ENCODE results near the gene DYRK1A. TPM values are rescaled to one million over a fixed set of nuclear protein-coding genes. Genes with fewer than 3 reads are reported as not detected.

Gene DYRK1A
- total RNA-seq, 1 donor from 2014 or later: 108 TPM

DNA sequence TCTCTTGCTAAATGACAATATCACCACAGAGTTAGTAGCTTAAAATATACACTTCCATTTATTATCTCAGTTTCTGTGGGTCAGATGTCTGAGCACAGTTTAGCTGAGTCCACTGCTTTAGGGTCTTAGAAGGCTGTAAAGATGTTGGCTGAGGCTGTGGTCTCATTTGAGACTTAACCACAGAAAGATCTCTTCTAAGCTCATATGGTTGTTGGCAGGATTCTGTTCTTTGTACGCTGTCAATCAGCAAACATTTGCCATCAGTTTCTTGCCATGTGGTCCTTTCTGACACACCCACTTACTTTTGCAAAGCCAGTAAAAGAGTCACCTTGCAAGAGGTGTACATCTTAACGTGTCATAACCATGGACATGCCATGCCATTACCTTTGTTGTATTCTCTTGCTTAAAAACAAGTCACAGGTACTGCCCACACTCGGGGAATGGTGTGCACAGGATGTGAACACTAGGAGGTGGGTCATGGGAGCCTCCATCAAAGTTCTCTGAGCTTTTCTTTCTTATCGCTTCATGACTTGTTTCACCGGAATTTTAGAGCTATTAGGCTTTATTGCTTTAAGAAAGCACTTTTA lies 18.7 kb downstream of the DYRK1A start:
- Mint-ChIP-seq H3K27me3 (ENCODE audit: insufficient read depth, low read depth) (no peaks in the 10 kb centered on the region), H3K36me3 (peaks cover 66% of the 10 kb centered on the region), H3K27ac (no peak overlapping the region), H3K4me1 (no peaks in the 10 kb centered on the region), H3K4me3 (no peak overlapping the region), H3K9me3 (peaks cover 69% of the 10 kb centered on the region)
- Histone ChIP-seq H3K9ac (no peak overlapping the region), H3K4me1 (peaks cover 53% of the 10 kb centered on the region), H3K27ac (no peak overlapping the region), H3K79me2 (ENCODE audit: low read depth) (peaks cover 100% of the 10 kb centered on the region), H3K4me2 (no peak overlapping the region), H3K27me3 (no peaks in the 10 kb centered on the region), H3K9me3 (ENCODE audit: low read depth) (no peaks in the 10 kb centered on the region), H4K20me1 (ENCODE audit: low read depth) (peaks cover 100% of the 10 kb centered on the region), H3K36me3 (no peaks in the 10 kb centered on the region), H3K4me3 (no peak overlapping the region), H2AFZ (replicated peaks) (no peak overlapping the region), H3F3A (ENCODE audit: low read depth) (peaks cover 23% of the 10 kb centered on the region)
- DNase-seq (ENCODE audit: low spot score): no peak
- TF ChIP-seq EZH2 (IDR thresholded peaks at IDR 0.05): no peak
- no peak for TF ChIP-seq EZH2phosphoT487 (IDR thresholded peaks at IDR 0.05)
- TF ChIP-seq, protein P1, sequence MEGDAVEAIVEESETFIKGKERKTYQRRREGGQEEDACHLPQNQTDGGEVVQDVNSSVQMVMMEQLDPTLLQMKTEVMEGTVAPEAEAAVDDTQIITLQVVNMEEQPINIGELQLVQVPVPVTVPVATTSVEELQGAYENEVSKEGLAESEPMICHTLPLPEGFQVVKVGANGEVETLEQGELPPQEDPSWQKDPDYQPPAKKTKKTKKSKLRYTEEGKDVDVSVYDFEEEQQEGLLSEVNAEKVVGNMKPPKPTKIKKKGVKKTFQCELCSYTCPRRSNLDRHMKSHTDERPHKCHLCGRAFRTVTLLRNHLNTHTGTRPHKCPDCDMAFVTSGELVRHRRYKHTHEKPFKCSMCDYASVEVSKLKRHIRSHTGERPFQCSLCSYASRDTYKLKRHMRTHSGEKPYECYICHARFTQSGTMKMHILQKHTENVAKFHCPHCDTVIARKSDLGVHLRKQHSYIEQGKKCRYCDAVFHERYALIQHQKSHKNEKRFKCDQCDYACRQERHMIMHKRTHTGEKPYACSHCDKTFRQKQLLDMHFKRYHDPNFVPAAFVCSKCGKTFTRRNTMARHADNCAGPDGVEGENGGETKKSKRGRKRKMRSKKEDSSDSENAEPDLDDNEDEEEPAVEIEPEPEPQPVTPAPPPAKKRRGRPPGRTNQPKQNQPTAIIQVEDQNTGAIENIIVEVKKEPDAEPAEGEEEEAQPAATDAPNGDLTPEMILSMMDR (IDR thresholded peaks at IDR 0.05): no peak

DNA sequence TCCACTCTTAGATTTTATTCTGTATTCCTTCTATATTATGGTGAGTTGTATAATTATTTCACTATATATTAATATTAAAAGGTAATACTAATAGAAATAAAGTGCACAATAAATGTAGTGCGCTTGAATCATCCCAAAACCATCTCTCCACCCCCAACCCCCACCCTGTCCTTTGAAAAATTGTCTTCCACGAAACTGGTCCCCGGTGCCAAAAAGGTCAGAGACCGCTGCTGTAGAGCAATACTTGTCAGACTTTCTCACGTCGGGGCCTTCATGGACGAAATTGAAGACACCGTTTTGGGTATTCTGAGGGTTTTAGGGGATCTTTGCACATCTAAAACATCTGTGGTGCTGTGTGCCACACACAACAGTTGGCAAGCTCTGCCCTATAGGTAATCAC lies 19.6 kb downstream of the DYRK1A start:
- no peak for DNase-seq (ENCODE audit: low spot score)
- H3K9me3 Mint-ChIP-seq: peaks cover 66% of the 10 kb centered on the region
- H3K4me3 Mint-ChIP-seq: no peak overlapping the region
- no peak overlapping the region for H3K27ac Mint-ChIP-seq
- Histone ChIP-seq H3K36me3 (no peaks in the 10 kb centered on the region), H3K4me3 (no peak overlapping the region), H3K9ac (no peak overlapping the region), H3K9me3 (ENCODE audit: low read depth) (no peaks in the 10 kb centered on the region), H3F3A (ENCODE audit: low read depth) (peaks cover 18% of the 10 kb centered on the region), H3K4me2 (no peak overlapping the region), H3K27me3 (no peaks in the 10 kb centered on the region), H2AFZ (replicated peaks) (no peak overlapping the region), H4K20me1 (ENCODE audit: low read depth) (peaks cover 100% of the 10 kb centered on the region), H3K79me2 (ENCODE audit: low read depth) (peaks cover 100% of the 10 kb centered on the region), H3K27ac (no peak overlapping the region), H3K4me1 (peaks cover 48% of the 10 kb centered on the region)
- peaks cover 1% of the 10 kb centered on the region for H3K27me3 Mint-ChIP-seq (ENCODE audit: insufficient read depth, low read depth)
- TF ChIP-seq, protein P1 (IDR thresholded peaks at IDR 0.05): no peak
- no peak for TF ChIP-seq EZH2phosphoT487 (IDR thresholded peaks at IDR 0.05)
- TF ChIP-seq EZH2 (IDR thresholded peaks at IDR 0.05): no peak
- H3K36me3 Mint-ChIP-seq: peaks cover 63% of the 10 kb centered on the region
- no peaks in the 10 kb centered on the region for H3K4me1 Mint-ChIP-seq

DNA sequence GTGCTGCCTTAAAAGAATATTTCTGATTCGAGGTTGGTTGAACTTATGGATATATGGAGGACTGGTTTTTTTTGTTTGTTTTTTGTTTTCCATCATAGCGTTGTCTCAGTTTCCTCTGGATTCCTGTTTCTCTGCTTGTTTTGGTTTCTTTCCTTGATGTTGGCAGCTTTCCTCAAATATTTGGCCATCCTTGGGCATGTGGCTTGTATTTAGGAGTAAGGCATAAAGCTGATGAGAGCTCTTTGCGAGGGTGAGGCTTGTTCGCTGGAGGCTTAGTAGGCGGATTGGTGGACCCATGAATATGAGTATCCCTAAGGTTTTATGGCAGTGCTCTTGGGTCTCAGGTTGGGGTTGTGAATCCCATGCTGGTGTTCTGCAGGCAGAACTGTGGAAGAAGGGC lies 22.9 kb downstream of the DYRK1A start:
- peaks cover 65% of the 10 kb centered on the region for H3K36me3 Mint-ChIP-seq
- peaks cover 2% of the 10 kb centered on the region for H3K27me3 Mint-ChIP-seq (ENCODE audit: insufficient read depth, low read depth)
- Histone ChIP-seq H3K4me1 (peaks cover 28% of the 10 kb centered on the region), H2AFZ (replicated peaks) (no peak overlapping the region), H3K27ac (no peak overlapping the region), H4K20me1 (ENCODE audit: low read depth) (peaks cover 100% of the 10 kb centered on the region), H3K4me3 (no peak overlapping the region), H3K79me2 (ENCODE audit: low read depth) (peaks cover 100% of the 10 kb centered on the region), H3K27me3 (no peaks in the 10 kb centered on the region), H3K4me2 (no peak overlapping the region), H3K9ac (no peak overlapping the region), H3K9me3 (ENCODE audit: low read depth) (no peaks in the 10 kb centered on the region), H3F3A (ENCODE audit: low read depth) (peaks cover 6% of the 10 kb centered on the region), H3K36me3 (no peaks in the 10 kb centered on the region)
- H3K4me1 Mint-ChIP-seq: no peaks in the 10 kb centered on the region
- peaks cover 69% of the 10 kb centered on the region for H3K9me3 Mint-ChIP-seq
- no peak for DNase-seq (ENCODE audit: low spot score)
- H3K4me3 Mint-ChIP-seq: no peak overlapping the region
- H3K27ac Mint-ChIP-seq: no peak overlapping the region
- TF ChIP-seq EZH2 (IDR thresholded peaks at IDR 0.05) (no peak), EZH2phosphoT487 (IDR thresholded peaks at IDR 0.05) (no peak)
- TF ChIP-seq, protein P1 (IDR thresholded peaks at IDR 0.05): no peak

Data from neural progenitor cell (in vitro differentiated cells).